Upper lobe of left lung (tissue), 6 donors: Measurements from ENCODE around the gene GPC2. TPM values are rescaled to one million over a fixed set of nuclear protein-coding genes. Genes with fewer than 3 reads are reported as not detected.

Experiments
- ATAC-seq, 2 donors: fragments of 200-7000 bp; cut with Tn5 transposase; one replicate each; pipeline ENCODE4 v1.9.1; 2022; ENCODE audit warnings: mild to moderate bottlenecking in 2 of 2, moderate library complexity in 2 of 2; ENCODE audit not compliant: low FRiP score in 2 of 2
- DNase-seq, 2 donors: peaks; one replicate each; pipeline ENCODE4 v3.0.0-alpha.2; 2019 to 2020
- H3K27ac ChIP-seq, 4 donors: fragments of 200-600 bp; sonication (generic); one replicate each; pipeline ENCODE4 v1.5.1; 2016 to 2019
- H3K27me3 ChIP-seq, 4 donors: fragments of 200-600 bp; sonication (generic); one replicate each; pipeline ENCODE4 v1.5.1; 2017 to 2019
- H3K36me3 ChIP-seq, 4 donors: fragments of 200-600 bp; sonication (generic); one replicate each; pipeline ENCODE4 v1.5.1; 2016 to 2019
- H3K4me1 ChIP-seq, 4 donors: fragments of 200-600 bp; sonication (generic); one replicate each; pipeline ENCODE4 v1.5.1; 2018 to 2019
- H3K4me3 ChIP-seq, 4 donors: fragments of 200-600 bp; sonication (generic); one replicate each; pipeline ENCODE4 v1.5.1; 2017 to 2019; ENCODE audit warnings: mild to moderate bottlenecking in 2 of 4, moderate library complexity in 1 of 4
- H3K9me3 ChIP-seq, 4 donors: fragments of 200-600 bp; sonication (generic); one replicate each; pipeline ENCODE4 v1.5.1; 2018 to 2019
- CTCF ChIP-seq, 6 experiments: fragments of 450-650 bp in 4 of 6; fragments of 200-600 bp in 2 of 6; sonication (generic) in 2 of 6; IDR thresholded peaks; one replicate each; pipeline ENCODE4 v1.5.1; 2016 to 2019; ENCODE audit warnings: antibody characterized with exemption in 6 of 6
- EP300 ChIP-seq, 4 donors: sonication (generic); formaldehyde crosslinking; IDR thresholded peaks; one replicate each; pipeline ENCODE4 v1.5.1; 2017; ENCODE audit warnings: antibody characterized with exemption in 4 of 4, control low read depth in 2 of 4
- POLR2A ChIP-seq, 4 donors: fragments of 450-650 bp; IDR thresholded peaks; one replicate each; pipeline ENCODE4 v1.5.1; 2016 to 2017; ENCODE audit warnings: antibody characterized with exemption in 4 of 4, mild to moderate bottlenecking in 2 of 4
- POLR2AphosphoS5 ChIP-seq, 2 donors: sonication (generic); formaldehyde crosslinking; IDR thresholded peaks; one replicate each; pipeline ENCODE4 v1.5.1; 2017; ENCODE audit warnings: antibody characterized with exemption in 2 of 2
- WGBS, 2 donors: methylation state at CpG; one replicate each; pipeline ENCODE4 v1.1.5; 2017 to 2018; 5-methylcytosine and 5-hydroxymethylcytosine counted together
- total RNA-seq, 6 donors: library from RNA; depleted of rRNA in 4 of 6; stranded (reverse); fragments of >200 nt in 4 of 6; gene quantifications; one replicate each; pipeline versions ENCODE4 v1.1.0 to v1.2.1, GENCODE V29; 2016 to 2021
- donor health status: DM: no; HTN: no; CAD: no; lungs with moderate emphysema.
- donor health status: DM: no; HTN: yes; CAD: no; lungs with severe emphysema.

The GPC2 gene
- total RNA-seq, 6 donors from 2014 or later = 0.20 to 25.1 (median 0.96) TPM

DNA sequence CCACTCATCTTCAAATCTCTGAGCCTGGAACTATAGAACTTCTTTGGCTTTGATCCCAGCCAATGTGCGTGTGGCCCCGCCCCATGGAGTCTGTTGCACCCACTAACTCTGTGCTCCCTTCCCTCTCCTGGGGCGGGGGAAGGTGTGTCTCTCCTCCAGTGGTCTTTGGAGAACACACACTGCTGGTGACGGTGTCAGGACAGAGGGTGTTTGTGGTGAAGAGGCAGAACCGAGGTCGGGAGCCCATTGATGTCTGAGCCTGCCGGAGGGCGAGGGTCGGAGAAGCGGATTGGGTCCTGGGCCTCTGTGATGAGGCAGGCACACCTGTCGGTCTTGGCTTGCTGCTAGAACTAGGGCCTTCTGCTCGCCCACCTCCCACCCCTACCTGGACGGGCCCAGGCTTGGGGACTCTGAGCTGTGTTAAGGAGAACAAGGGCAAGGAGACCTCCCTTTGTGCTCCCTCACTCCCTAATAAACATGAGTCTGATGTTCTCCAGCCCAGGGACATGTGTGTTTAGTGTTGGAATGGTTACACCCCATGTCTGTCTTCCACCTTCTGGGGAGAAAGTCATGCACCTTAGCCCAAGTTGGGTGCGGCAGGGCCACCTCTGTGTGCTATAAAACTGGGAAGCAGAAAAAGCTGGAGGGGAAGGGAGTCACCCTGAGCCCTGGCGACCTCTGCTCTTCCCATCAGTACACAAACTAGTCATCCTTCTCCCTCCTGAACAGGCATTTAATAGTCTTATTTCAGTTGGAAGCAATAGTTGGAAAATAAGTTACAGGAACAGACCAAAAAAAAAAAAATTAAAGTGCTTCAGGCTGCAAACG, 23.3 kb downstream of the GPC2 start:
- ATAC-seq = no peak
- Histone ChIP-seq H3K4me1 (peaks cover 21 to 59% (median 42%) of the 10 kb centered on the region in 4 donors), H3K4me3 (no peak overlapping the region), H3K27ac (no peak overlapping the region), H3K36me3 (peaks cover 3 to 45% (median 36%) of the 10 kb centered on the region in 4 donors), H3K27me3 (no peaks in the 10 kb centered on the region), H3K9me3 (no peaks in the 10 kb centered on the region)
- WGBS, 2 donors = 80 to 83% methylated on average over 15 to 16 of the region's 16 CpGs
- no peak for TF ChIP-seq POLR2A (IDR thresholded peaks at IDR 0.05)
- TF ChIP-seq POLR2AphosphoS5 (IDR thresholded peaks at IDR 0.05) = no peak
- TF ChIP-seq EP300 (IDR thresholded peaks at IDR 0.05) = no peak
- no peak for TF ChIP-seq CTCF (IDR thresholded peaks at IDR 0.05)
- DNase-seq = no peak

DNA sequence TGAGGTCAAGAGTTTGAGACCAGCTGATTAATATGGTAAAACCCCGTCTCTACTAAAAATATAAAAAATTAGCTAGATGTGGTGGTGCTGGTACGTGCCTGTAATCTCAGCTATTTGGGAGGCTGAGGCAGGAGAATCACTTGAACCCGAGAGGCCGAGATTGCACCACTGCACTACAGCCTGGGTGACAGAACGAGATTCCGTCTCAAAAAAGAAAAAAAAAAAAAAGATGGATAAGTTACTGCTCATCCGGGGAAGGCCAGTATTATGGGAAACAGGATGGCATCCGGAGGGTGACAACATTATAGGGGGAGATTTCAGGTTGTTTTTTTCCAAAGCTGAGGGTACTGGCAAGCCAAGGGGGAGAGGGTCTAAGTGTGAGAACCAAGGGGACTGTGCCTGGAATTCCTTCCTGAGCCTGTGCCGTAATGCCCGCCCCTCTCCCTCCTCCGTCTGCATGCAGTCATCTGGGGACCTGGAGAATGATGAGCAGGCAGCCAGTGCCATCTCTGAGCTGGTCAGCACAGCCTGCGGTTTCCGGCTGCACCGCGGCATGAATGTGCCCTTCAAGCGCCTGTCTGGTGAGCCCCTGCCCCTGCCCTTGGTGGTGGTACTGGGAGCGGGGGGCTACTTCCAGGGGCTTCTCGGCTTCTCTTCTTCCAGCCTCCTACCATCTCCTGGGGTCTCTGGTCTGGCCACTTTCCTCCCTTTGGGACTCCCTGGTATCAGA, 24.1 kb downstream of the GPC2 start:
- 89 to 90% methylated on average over 13 to 15 of the region's 18 CpGs for WGBS, 2 donors
- peaks cover 3 to 45% (median 36%) of the 10 kb centered on the region in 4 donors for H3K36me3 ChIP-seq
- DNase-seq (peak in 1 of 2 donors; percentile 54), ATAC-seq (no peak)
- no peak for TF ChIP-seq CTCF (IDR thresholded peaks at IDR 0.05)
- TF ChIP-seq EP300 (IDR thresholded peaks at IDR 0.05) = no peak
- no peak for TF ChIP-seq POLR2A (IDR thresholded peaks at IDR 0.05)
- no peak for TF ChIP-seq POLR2AphosphoS5 (IDR thresholded peaks at IDR 0.05)
- H3K27ac ChIP-seq = peak overlapping the region in 1 of 4 donors; percentile 64
- no peak overlapping the region for H3K4me3 ChIP-seq
- H3K27me3 ChIP-seq = no peaks in the 10 kb centered on the region
- peaks cover 23 to 59% (median 41%) of the 10 kb centered on the region in 4 donors for H3K4me1 ChIP-seq
- no peaks in the 10 kb centered on the region for H3K9me3 ChIP-seq

GRCh38 chr7:100152404-100152803, 24.8 kb downstream of the GPC2 start:
- Histone ChIP-seq H3K4me1 (peaks cover 19 to 54% (median 35%) of the 10 kb centered on the region in 4 donors), H3K9me3 (no peaks in the 10 kb centered on the region), H3K36me3 (peaks cover 3 to 45% (median 36%) of the 10 kb centered on the region in 4 donors), H3K4me3 (no peak overlapping the region), H3K27me3 (no peaks in the 10 kb centered on the region), H3K27ac (peak overlapping the region in 2 of 4 donors; percentile 6 to 64)
- DNase-seq (peak in 1 of 2 donors; percentile 52), ATAC-seq (no peak)
- TF ChIP-seq CTCF (IDR thresholded peaks at IDR 0.05) = no peak
- TF ChIP-seq POLR2A (IDR thresholded peaks at IDR 0.05) = no peak
- TF ChIP-seq POLR2AphosphoS5 (IDR thresholded peaks at IDR 0.05) = no peak
- TF ChIP-seq EP300 (IDR thresholded peaks at IDR 0.05) = no peak

GRCh38 chr7:100148559-100149328, 28.4 kb downstream of the GPC2 start, which contains the start of gene LAMTOR4:
LAMTOR4 (plus strand) TSS chr7:100148918; CDS start chr7:100148973, 55 bp downstream.
- H3K27ac ChIP-seq = peak within 1 kb of the TSS; percentile 79 to 99 (median 92)
- H3K4me3 ChIP-seq = peak within 1 kb of the TSS; percentile 90 to 97 (median 92)
- H3K36me3 ChIP-seq = peaks cover 0 to 12% (median 9%) of the 10 kb centered on the region in 4 donors
- no peak for TF ChIP-seq EP300 (IDR thresholded peaks at IDR 0.05)
- peak; percentile 85 to 87 for TF ChIP-seq POLR2AphosphoS5 (IDR thresholded peaks at IDR 0.05)
- TF ChIP-seq POLR2A (IDR thresholded peaks at IDR 0.05) = peak in 2 of 4 donors; percentile 64 to 81
- TF ChIP-seq CTCF (IDR thresholded peaks at IDR 0.05) = peak in 2 of 6 experiments; percentile 24 to 32
- H3K4me1 ChIP-seq = peaks cover 14 to 31% (median 22%) of the 10 kb centered on the region in 4 donors
- no peaks in the 10 kb centered on the region for H3K9me3 ChIP-seq
- DNase-seq (peak; percentile 94 to 100), ATAC-seq (peak; percentile 99 to 100)
- WGBS, 2 donors = 0% methylated on average over 15 to 43 of the region's 46 CpGs
- no peaks in the 10 kb centered on the region for H3K27me3 ChIP-seq
